ENCODE data around the gene TTL. TPM values are rescaled to one million over a fixed set of nuclear protein-coding genes. Genes with fewer than 3 reads are reported as not detected.
A peak's percentile ranks its signal among the peaks of the same experiment; 100 is the strongest.
"Not testable (repeated sequence)": the region's sequence is repeated elsewhere in the genome, so short reads cannot be mapped to it uniquely, and the experiment has no call there.

Gene TTL
- total RNA-seq, 2 donors from 2014 or later = 61.1 to 89.6 TPM

DNA sequence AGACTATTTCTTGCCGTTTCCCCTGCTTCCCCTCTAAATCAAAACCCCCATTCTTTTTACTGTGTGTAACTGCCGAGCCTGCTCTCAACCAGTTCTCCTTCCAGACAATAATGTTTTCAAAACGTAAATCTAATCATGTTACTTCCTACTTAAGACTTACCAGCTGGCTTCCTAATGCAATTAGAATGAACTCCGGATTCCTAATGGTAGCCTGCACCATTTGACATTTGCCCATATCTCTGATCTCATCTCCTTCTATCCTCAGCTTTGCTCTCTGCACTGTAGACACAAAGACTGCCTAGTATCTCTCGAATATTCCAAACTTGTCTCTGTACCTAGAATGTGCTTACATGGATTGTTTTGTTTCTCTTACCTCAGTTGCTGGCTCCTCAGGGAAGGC lies 12.9 kb downstream of the TTL start:
- Histone ChIP-seq H3K27ac (ENCODE audit: low read depth, low read length) (no peak overlapping the region), H3K9me3 (ENCODE audit: control insufficient read depth, low read length) (no peaks in the 10 kb centered on the region), H3K36me3 (ENCODE audit: control insufficient read depth, insufficient read depth, low read length) (peaks cover 46% of the 10 kb centered on the region), H3K9ac (ENCODE audit: extremely low read depth, low read length, poor library complexity, severe bottlenecking) (no peak overlapping the region), H3K4me3 (ENCODE audit: low read length) (no peak overlapping the region), H3K27me3 (ENCODE audit: control insufficient read depth, insufficient read depth, low read length, poor library complexity, severe bottlenecking) (no peaks in the 10 kb centered on the region), H3K4me1 (ENCODE audit: control insufficient read depth, insufficient read depth, low read length) (no peaks in the 10 kb centered on the region)
- H3K27me3 Mint-ChIP-seq (ENCODE audit: insufficient read depth) = no peaks in the 10 kb centered on the region
- H3K36me3 Mint-ChIP-seq (ENCODE audit: low read depth) = peaks cover 21% of the 10 kb centered on the region
- 91 to 95% methylated on average over 5 of the region's 5 CpGs for WGBS, 2 experiments (ENCODE audit: insufficient coverage in 1 of 2, insufficient read length in 1 of 2)
- H3K4me1 Mint-ChIP-seq = peaks cover 2% of the 10 kb centered on the region
- TF ChIP-seq, protein P1, sequence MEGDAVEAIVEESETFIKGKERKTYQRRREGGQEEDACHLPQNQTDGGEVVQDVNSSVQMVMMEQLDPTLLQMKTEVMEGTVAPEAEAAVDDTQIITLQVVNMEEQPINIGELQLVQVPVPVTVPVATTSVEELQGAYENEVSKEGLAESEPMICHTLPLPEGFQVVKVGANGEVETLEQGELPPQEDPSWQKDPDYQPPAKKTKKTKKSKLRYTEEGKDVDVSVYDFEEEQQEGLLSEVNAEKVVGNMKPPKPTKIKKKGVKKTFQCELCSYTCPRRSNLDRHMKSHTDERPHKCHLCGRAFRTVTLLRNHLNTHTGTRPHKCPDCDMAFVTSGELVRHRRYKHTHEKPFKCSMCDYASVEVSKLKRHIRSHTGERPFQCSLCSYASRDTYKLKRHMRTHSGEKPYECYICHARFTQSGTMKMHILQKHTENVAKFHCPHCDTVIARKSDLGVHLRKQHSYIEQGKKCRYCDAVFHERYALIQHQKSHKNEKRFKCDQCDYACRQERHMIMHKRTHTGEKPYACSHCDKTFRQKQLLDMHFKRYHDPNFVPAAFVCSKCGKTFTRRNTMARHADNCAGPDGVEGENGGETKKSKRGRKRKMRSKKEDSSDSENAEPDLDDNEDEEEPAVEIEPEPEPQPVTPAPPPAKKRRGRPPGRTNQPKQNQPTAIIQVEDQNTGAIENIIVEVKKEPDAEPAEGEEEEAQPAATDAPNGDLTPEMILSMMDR (conservative IDR thresholded peaks at IDR 0.05) = no peak
- no peak overlapping the region for H3K4me3 Mint-ChIP-seq
- no peak for DNase-seq
- H3K9me3 Mint-ChIP-seq = no peaks in the 10 kb centered on the region
- no peak overlapping the region for H3K27ac Mint-ChIP-seq

DNA sequence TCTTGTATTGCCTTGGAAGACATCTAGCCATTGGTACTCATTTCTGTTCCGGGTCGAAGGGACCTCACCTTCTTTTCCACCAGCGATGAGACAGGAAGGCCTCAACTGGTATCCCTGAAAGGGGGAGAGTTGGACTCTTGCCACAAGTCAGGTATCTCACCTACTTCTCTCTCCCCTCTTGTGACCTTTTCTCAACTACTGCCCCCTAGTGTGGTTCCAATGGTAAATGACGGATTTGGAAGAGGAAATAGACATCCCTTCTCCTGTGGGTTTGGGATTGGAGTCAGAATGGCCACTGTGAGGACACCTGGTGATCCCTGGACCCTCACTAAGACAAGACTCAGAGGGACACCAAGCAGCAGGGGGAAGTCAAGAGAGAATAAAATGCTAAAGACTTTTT lies 13.9 kb downstream of the TTL start:
- H3K27me3 ChIP-seq (ENCODE audit: control insufficient read depth, insufficient read depth, low read length, poor library complexity, severe bottlenecking); H3K4me3 ChIP-seq (ENCODE audit: low read length); H3K4me3 Mint-ChIP-seq; H3K4me1 ChIP-seq (ENCODE audit: control insufficient read depth, insufficient read depth, low read length); DNase-seq; H3K27me3 Mint-ChIP-seq (ENCODE audit: insufficient read depth); H3K9me3 Mint-ChIP-seq; H3K4me1 Mint-ChIP-seq; H3K27ac ChIP-seq (ENCODE audit: low read depth, low read length); H3K9me3 ChIP-seq (ENCODE audit: control insufficient read depth, low read length); H3K9ac ChIP-seq (ENCODE audit: extremely low read depth, low read length, poor library complexity, severe bottlenecking): not testable (repeated sequence)
- Mint-ChIP-seq H3K36me3 (ENCODE audit: low read depth) (peaks cover 21% of the 10 kb centered on the region), H3K27ac (peak overlapping the region; percentile 68)
- TF ChIP-seq, protein P1 (conservative IDR thresholded peaks at IDR 0.05) = peak; percentile 43
- H3K36me3 ChIP-seq (ENCODE audit: control insufficient read depth, insufficient read depth, low read length) = peaks cover 36% of the 10 kb centered on the region
- 92 to 100% methylated on average over 2 to 4 of the region's 4 CpGs for WGBS, 2 experiments (ENCODE audit: insufficient coverage in 1 of 2, insufficient read length in 1 of 2)

DNA sequence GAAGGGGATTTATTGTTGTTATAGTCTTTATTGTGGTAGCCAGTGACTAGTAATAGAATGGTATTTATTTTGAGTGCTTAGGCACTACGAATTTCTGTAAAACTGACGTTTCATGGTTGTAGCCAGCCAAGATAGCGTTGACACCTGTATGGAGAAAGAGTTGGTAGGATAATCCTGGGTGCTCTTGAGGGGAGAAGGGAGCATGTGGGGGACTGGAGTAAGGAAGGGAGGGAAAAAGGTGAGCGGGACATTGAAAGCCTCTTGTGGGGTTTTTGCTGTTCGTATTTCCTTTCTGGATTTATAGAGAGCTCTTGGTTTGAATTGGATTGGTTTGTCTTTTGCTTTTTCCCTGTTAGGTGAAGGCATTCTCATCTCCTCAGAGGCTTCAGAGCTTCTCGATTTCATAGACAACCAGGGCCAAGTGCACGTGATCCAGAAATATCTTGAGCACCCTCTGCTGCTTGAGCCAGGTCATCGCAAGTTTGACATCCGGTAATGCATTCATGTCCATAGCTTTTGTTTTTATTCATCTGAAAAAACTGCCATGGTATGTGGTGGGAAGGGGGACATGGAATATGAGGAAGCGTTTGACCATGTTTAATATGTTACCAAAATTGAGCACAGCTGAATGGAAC lies 19.0 kb downstream of the TTL start:
- not testable (repeated sequence) for H3K27me3 Mint-ChIP-seq (ENCODE audit: insufficient read depth); H3K4me1 ChIP-seq (ENCODE audit: control insufficient read depth, insufficient read depth, low read length); H3K9ac ChIP-seq (ENCODE audit: extremely low read depth, low read length, poor library complexity, severe bottlenecking); H3K4me3 ChIP-seq (ENCODE audit: low read length); H3K4me3 Mint-ChIP-seq; H3K4me1 Mint-ChIP-seq; DNase-seq; H3K27me3 ChIP-seq (ENCODE audit: control insufficient read depth, insufficient read depth, low read length, poor library complexity, severe bottlenecking); H3K27ac ChIP-seq (ENCODE audit: low read depth, low read length); H3K27ac Mint-ChIP-seq; H3K9me3 Mint-ChIP-seq
- 44 to 90% methylated on average over 2 to 7 of the region's 10 CpGs for WGBS, 2 experiments (ENCODE audit: insufficient coverage in 1 of 2, insufficient read length in 1 of 2)
- peaks cover 30% of the 10 kb centered on the region for H3K36me3 Mint-ChIP-seq (ENCODE audit: low read depth)
- peaks cover 19% of the 10 kb centered on the region for H3K36me3 ChIP-seq (ENCODE audit: control insufficient read depth, insufficient read depth, low read length)
- TF ChIP-seq, protein P1 (conservative IDR thresholded peaks at IDR 0.05) = peak; percentile 44
- peaks cover 12% of the 10 kb centered on the region for H3K9me3 ChIP-seq (ENCODE audit: control insufficient read depth, low read length)

DNA sequence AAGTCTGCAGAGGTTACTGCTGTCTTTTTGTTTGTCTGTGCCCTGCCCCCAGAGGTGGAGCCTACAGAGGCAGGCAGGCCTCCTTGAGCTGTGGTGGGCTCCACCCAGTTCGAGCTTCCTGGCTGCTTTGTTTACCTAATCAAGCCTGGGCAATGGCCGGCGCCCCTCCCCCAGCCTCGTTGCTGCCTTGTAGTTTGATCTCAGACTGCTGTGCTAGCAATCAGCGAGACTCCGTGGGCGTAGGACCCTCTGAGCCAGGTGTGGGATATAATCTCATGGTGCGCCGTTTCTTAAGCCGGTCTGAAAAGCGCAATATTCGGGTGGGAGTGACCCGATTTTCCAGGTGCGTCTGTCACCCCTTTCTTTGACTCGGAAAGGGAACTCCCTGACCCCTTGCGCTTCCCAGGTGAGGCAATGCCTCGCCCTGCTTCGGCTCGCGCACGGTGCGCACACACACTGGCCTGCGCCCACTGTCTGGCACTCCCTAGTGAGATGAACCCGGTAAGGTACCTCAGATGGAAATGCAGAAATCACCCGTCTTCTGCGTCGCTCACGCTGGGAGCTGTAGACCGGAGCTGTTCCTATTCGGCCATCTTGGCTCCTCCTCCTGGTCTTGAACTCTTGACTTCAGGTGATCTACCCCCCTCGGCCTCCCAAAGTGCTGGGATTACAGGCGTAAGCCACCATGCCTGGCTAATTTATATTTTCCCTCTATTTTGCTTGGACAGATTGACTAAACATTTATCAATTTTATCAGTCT lies 27.5 kb downstream of the TTL start:
- DNase-seq; H3K27me3 ChIP-seq (ENCODE audit: control insufficient read depth, insufficient read depth, low read length, poor library complexity, severe bottlenecking); H3K27me3 Mint-ChIP-seq (ENCODE audit: insufficient read depth); H3K4me3 Mint-ChIP-seq; H3K4me1 Mint-ChIP-seq; H3K4me1 ChIP-seq (ENCODE audit: control insufficient read depth, insufficient read depth, low read length); H3K4me3 ChIP-seq (ENCODE audit: low read length); H3K27ac ChIP-seq (ENCODE audit: low read depth, low read length); H3K9ac ChIP-seq (ENCODE audit: extremely low read depth, low read length, poor library complexity, severe bottlenecking): not testable (repeated sequence)
- Histone ChIP-seq H3K9me3 (ENCODE audit: control insufficient read depth, low read length) (peaks cover 19% of the 10 kb centered on the region), H3K36me3 (ENCODE audit: control insufficient read depth, insufficient read depth, low read length) (peaks cover 34% of the 10 kb centered on the region)
- WGBS, 2 experiments (ENCODE audit: insufficient coverage in 1 of 2, insufficient read length in 1 of 2) = 77 to 92% methylated on average over 11 to 24 of the region's 32 CpGs
- H3K9me3 Mint-ChIP-seq = peaks cover 15% of the 10 kb centered on the region
- peaks cover 38% of the 10 kb centered on the region for H3K36me3 Mint-ChIP-seq (ENCODE audit: low read depth)
- H3K27ac Mint-ChIP-seq = peak overlapping the region; percentile 39

Data from endodermal cell (in vitro differentiated cells).